Caco-2 (cell line): ENCODE data around the gene GLT6D1. TPM values are rescaled to one million over a fixed set of nuclear protein-coding genes. Genes with fewer than 3 reads are reported as not detected.

Source experiments
- BruUV-seq: library from RNA; stranded (reverse); fragments of 400-500 nt; replicated peaks from 2 replicates; lab custom pipeline; 2021; lab: Mats Ljungman, UMichigan
- CTCF ChIA-PET: fragments of 300-600 bp; sonication (Branson Sonifier 250); formaldehyde crosslinking; loops from one replicate; lab custom pipeline; 2022; ENCODE audit warnings: antibody characterized with exemption; lab: Charles Lee
- POLR2A ChIA-PET: fragments of 300-600 bp; sonication (Branson Sonifier 250); formaldehyde crosslinking; loops from one replicate; lab custom pipeline; 2022; ENCODE audit warnings: antibody characterized with exemption; lab: Charles Lee
- DNase-seq, 2 experiments: peaks; one replicate each; pipeline versions ENCODE4 v3.0.0 to v3.0.0-alpha.2; 2020 to 2022
- H3K27me3 ChIP-seq: replicated peaks from 2 replicates; pipeline ENCODE4 v1.6.0; 2011; ENCODE audit warnings: low read length; ENCODE audit not compliant: control insufficient read depth, insufficient read depth
- H3K36me3 ChIP-seq: 2 replicates; pipeline ENCODE4 v1.5.1; 2011; ENCODE audit warnings: low read length; ENCODE audit not compliant: control insufficient read depth, insufficient read depth
- H3K4me1 ChIP-seq: fragments of 250-450 bp; sonication (Bioruptor Pico); 2 replicates; pipeline ENCODE4 v1.5.1; 2020; ENCODE audit warnings: mild to moderate bottlenecking
- H3K4me3 ChIP-seq: 2 replicates; pipeline ENCODE4 v1.5.1; 2011; ENCODE audit warnings: low read depth, mild to moderate bottlenecking, control low read depth, low read length
- H3K9me3 ChIP-seq: fragments of 250-450 bp; sonication (Bioruptor Pico); 2 replicates; pipeline ENCODE4 v1.5.1; 2020; ENCODE audit warnings: mild to moderate bottlenecking, moderate library complexity
- H3K27ac Mint-ChIP-seq: one replicate; pipeline ENCODE4 v1.8.0; 2022; ENCODE audit warnings: mixed read lengths; ENCODE audit not compliant: unreplicated experiment
- H3K27me3 Mint-ChIP-seq: one replicate; pipeline ENCODE4 v1.8.0; 2022; ENCODE audit warnings: mixed read lengths; ENCODE audit not compliant: insufficient read depth, unreplicated experiment
- H3K36me3 Mint-ChIP-seq: one replicate; pipeline ENCODE4 v1.8.0; 2022; ENCODE audit warnings: mild to moderate bottlenecking, mixed read lengths; ENCODE audit not compliant: insufficient read depth, unreplicated experiment
- H3K4me1 Mint-ChIP-seq: one replicate; pipeline ENCODE4 v1.8.0; 2022; ENCODE audit warnings: low read depth, mixed read lengths; ENCODE audit not compliant: unreplicated experiment
- H3K4me3 Mint-ChIP-seq: one replicate; pipeline ENCODE4 v1.8.0; 2022; ENCODE audit warnings: mild to moderate bottlenecking, moderate library complexity, mixed read lengths; ENCODE audit not compliant: unreplicated experiment
- H3K9me3 Mint-ChIP-seq: one replicate; pipeline ENCODE4 v1.8.0; 2022; ENCODE audit warnings: mixed read lengths; ENCODE audit not compliant: unreplicated experiment
- intact Hi-C: fragments of 100-400 bp; cut with micrococcal nuclease; formaldehyde crosslinking; loops from one replicate; pipeline ENCODE4 v1.10.0; 2022; ENCODE audit not compliant: unreplicated experiment
- total RNA-seq: library from RNA; stranded (reverse); gene quantifications from 2 replicates; pipeline ENCODE4 v1.2.3, GENCODE V29; 2022
- TF ChIP-seq, protein P1 (sequence below), 2 experiments: fragments of 200-600 bp in 1 of 2; IDR thresholded peaks; 1 replicate in 1 of 2; 2 replicates in 1 of 2; pipeline versions ENCODE4 v1.5.1 to v1.8.0; 2011 to 2022; ENCODE audit warnings: antibody characterized with exemption in 1 of 2, control low read depth in 1 of 2, inconsistent platforms in 1 of 2, low read depth in 1 of 2, low read length in 1 of 2, mild to moderate bottlenecking in 1 of 2, moderate library complexity in 1 of 2; ENCODE audit not compliant: insufficient read depth in 1 of 2, severe bottlenecking in 1 of 2, unreplicated experiment in 1 of 2

GLT6D1 gene
- total RNA-seq, 1 experiment from 2014 or later: not detected

DNA sequence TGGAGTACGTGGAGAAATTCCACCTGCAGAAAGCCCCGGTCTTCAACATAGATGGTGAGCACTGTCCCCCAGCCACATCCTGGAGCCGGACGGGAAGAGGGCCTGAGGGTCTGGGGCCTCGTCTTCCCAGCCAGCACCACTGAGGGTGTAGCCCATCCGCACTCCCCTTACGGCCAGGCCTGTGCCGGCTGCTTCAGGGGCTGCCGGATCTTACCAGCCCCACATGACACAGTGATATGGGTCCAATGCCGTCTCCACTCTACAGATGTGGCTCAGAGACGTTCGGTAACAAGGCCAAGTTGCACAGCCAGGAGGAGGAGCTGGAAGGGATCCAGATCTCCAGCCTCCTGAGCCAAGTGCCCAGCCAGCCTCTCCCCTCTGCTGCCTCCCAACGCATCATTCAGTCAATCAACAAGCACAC lies 21.3 kb downstream of the GLT6D1 start:
- no TSS peak for BruUV-seq
- TF ChIP-seq, protein P1, sequence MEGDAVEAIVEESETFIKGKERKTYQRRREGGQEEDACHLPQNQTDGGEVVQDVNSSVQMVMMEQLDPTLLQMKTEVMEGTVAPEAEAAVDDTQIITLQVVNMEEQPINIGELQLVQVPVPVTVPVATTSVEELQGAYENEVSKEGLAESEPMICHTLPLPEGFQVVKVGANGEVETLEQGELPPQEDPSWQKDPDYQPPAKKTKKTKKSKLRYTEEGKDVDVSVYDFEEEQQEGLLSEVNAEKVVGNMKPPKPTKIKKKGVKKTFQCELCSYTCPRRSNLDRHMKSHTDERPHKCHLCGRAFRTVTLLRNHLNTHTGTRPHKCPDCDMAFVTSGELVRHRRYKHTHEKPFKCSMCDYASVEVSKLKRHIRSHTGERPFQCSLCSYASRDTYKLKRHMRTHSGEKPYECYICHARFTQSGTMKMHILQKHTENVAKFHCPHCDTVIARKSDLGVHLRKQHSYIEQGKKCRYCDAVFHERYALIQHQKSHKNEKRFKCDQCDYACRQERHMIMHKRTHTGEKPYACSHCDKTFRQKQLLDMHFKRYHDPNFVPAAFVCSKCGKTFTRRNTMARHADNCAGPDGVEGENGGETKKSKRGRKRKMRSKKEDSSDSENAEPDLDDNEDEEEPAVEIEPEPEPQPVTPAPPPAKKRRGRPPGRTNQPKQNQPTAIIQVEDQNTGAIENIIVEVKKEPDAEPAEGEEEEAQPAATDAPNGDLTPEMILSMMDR (IDR thresholded peaks at IDR 0.05; ENCODE audit: insufficient read depth in 1 of 2, low read depth in 1 of 2, low read length in 1 of 2, severe bottlenecking in 1 of 2, unreplicated experiment in 1 of 2): no peak
- H3K4me3 ChIP-seq: no peak overlapping the region

DNA sequence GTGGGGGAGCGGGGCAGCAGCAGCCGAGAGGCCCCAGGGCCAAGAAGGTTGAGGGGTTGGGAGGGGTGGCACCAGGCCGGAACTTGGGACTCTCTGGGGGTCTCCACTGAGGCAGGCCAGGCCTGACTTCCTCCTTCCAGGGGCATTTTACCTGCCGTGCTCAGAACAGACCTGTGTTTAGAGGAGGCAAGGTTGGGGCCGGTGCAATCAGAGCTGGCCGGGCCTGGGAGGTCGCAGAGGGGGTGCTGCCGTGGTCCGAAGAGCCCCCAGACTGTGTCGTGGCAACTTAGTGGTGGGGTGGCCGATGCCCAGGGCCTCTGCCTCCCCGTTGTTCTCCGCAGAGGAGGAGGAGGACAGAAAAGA lies 21.8 kb downstream of the GLT6D1 start:
- ChIA-PET POLR2A (no interaction called here), CTCF (no interaction called here)
- H3K9me3 ChIP-seq: no peaks in the 10 kb centered on the region
- intact Hi-C loops: no loop called here
- Mint-ChIP-seq H3K36me3 (no peaks in the 10 kb centered on the region), H3K4me3 (no peak overlapping the region), H3K9me3 (no peaks in the 10 kb centered on the region), H3K27me3 (peaks cover 10% of the 10 kb centered on the region), H3K27ac (no peak overlapping the region), H3K4me1 (no peaks in the 10 kb centered on the region)
- no peak overlapping the region for H3K4me3 ChIP-seq
- DNase-seq: no peak
- TF ChIP-seq, protein P1 (IDR thresholded peaks at IDR 0.05; ENCODE audit: insufficient read depth in 1 of 2, low read depth in 1 of 2, low read length in 1 of 2, severe bottlenecking in 1 of 2, unreplicated experiment in 1 of 2): no peak
- BruUV-seq: no TSS peak
- H3K4me1 ChIP-seq: no peaks in the 10 kb centered on the region
- no peaks in the 10 kb centered on the region for H3K27me3 ChIP-seq
- no peaks in the 10 kb centered on the region for H3K36me3 ChIP-seq

More for the DNA sequence above, 21.3 kb downstream of the GLT6D1 start:
- H3K9me3 Mint-ChIP-seq: no peaks in the 10 kb centered on the region
- peaks cover 10% of the 10 kb centered on the region for H3K27me3 Mint-ChIP-seq
- ChIA-PET CTCF (no interaction called here), POLR2A (no interaction called here)
- H3K27ac Mint-ChIP-seq: no peak overlapping the region
- intact Hi-C loops: no loop called here
- Histone ChIP-seq H3K4me1 (no peaks in the 10 kb centered on the region), H3K36me3 (no peaks in the 10 kb centered on the region), H3K9me3 (no peaks in the 10 kb centered on the region), H3K27me3 (no peaks in the 10 kb centered on the region)
- no peaks in the 10 kb centered on the region for H3K4me1 Mint-ChIP-seq
- no peaks in the 10 kb centered on the region for H3K36me3 Mint-ChIP-seq
- no peak overlapping the region for H3K4me3 Mint-ChIP-seq
- no peak for DNase-seq

DNA sequence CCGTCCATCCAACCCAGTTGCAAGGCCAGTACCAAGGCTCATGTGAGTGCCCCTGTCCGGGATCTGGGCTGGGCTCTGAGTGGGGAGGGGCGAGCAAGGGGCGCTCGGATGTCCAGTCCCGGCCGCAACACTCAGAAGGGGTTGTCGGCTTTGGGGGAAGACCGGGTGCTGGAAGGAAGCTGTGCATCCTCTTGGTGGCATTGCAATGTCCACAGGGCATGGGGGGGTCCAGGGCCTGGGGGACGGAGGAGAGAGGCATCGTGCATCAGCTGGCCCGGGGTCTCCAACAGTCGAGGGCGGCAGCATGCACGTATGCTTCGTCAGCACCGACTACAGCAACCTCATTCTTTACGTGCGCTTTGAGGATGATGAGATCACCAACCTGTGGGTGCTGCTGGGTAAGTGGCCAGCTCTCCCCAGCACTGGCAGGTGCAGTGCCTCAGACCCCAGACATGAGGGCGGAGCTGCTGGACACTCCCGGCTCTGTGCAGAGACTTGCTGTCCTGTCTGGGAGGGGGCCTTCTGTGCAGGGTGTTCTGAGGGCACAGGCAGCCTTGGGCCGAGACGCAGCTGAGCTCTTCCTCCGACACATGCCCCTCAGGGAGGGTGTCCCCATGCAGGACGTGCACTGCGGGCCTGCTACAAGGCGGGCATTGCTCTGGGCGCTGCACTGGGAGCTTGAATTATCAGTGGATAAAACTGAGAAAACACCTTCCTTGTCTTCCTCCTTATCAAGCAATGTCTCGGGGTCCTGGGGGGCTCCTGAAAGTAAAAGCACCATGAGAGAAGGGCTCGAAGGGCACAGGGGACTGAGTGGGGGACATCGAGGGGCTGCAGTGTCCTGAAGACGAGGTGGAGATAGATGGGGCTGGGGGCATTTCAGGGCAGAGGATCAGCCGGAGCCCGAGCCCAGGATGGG lies 22.5 kb downstream of the GLT6D1 start:
- BruUV-seq: no TSS peak
- TF ChIP-seq, protein P1 (IDR thresholded peaks at IDR 0.05; ENCODE audit: insufficient read depth in 1 of 2, low read depth in 1 of 2, low read length in 1 of 2, severe bottlenecking in 1 of 2, unreplicated experiment in 1 of 2): no peak
- ChIA-PET POLR2A (no interaction called here), CTCF (no interaction called here)
- H3K9me3 Mint-ChIP-seq: no peaks in the 10 kb centered on the region
- no peak overlapping the region for H3K4me3 Mint-ChIP-seq
- H3K27me3 ChIP-seq: no peaks in the 10 kb centered on the region
- no peaks in the 10 kb centered on the region for H3K4me1 Mint-ChIP-seq
- H3K36me3 ChIP-seq: no peaks in the 10 kb centered on the region
- no peaks in the 10 kb centered on the region for H3K36me3 Mint-ChIP-seq
- H3K9me3 ChIP-seq: no peaks in the 10 kb centered on the region
- no peak overlapping the region for H3K4me3 ChIP-seq
- no peak overlapping the region for H3K27ac Mint-ChIP-seq
- DNase-seq: no peak
- intact Hi-C loops: no loop called here
- peaks cover 11% of the 10 kb centered on the region for H3K27me3 Mint-ChIP-seq
- H3K4me1 ChIP-seq: no peaks in the 10 kb centered on the region
